ENCODE measurements around the gene FOXO1.

- TF ChIP-seq CTCF (IDR thresholded peaks at IDR 0.05; ENCODE audit: borderline replicate concordance, extremely low read depth, low read length, poor library complexity, severe bottlenecking) (no peak), EZH2 (IDR thresholded peaks at IDR 0.05; ENCODE audit: borderline replicate concordance, low read depth, low read length, severe bottlenecking) (no peak)
These were observed 4.4 kb downstream of the FOXO1 start for GRCh38 chr13:40661875-40662665.

Measured in DND-41 (cell line).